Activated CD4-positive, alpha-beta T cell treated with anti-CD3 and anti-CD28 coated beads, Interleukin-2, amount 50 U/mL, for 24 hours (primary cell): ENCODE results near the gene C8A.

ENCODE experiments used
- DNase-seq, 2 donors: peaks; one replicate each; pipeline ENCODE4 v3.0.0-alpha.2; 2020; ENCODE audit warnings: low read depth in 1 of 2, low spot score in 1 of 2

Gene C8A

DNA sequence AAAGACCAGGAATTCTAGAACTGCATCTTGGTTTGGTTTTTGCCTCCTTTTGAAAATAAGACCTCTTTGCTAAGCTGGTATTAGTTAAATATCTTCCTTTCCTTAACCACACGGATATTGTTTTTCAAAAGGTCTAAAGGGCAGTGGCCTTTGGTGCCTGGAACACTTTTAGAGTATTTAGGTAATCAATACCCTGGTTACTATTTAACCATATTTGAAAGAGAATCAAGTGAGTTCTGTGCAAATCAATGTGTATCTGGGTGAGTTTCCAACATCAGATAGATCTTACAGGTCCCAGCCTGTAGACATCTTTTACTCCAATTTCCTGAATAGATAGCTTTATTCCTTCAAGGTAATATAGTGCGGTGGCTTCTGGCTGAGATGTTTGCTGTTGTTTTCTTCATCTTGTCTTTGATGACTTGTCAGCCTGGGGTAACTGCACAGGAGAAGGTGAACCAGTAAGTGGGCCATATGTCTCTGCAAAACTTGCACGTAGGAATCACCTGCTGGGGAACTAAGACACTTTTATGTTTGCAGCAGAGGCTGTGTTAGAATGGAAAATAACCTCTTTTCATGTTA lies at the start of gene C8A:
C8A (plus strand) TSS at position 277 of the 579 bp plus-strand sequence; CDS start at position 382, 105 bp downstream.
- no peak for DNase-seq

DNA sequence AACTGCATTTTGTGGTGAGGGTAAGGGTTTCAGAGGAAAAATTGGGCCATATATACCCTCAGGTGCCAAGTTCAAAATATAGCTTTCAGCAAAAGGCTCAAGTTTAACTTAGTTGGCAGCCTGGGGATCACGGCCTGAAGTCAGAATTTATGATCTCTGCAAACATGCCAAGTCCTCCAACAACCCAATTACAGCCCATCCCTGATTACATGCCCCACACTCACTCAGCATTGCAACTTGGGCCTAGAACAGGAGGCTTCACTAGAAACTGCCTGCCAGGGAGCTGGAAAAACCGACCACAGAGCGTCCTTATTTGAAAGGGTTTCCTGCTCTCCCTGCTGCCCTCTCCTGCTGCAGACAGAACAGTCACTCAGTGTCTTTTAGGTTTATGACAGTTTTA lies 47.8 kb upstream of the C8A start:
- DNase-seq, result no peak

DNA sequence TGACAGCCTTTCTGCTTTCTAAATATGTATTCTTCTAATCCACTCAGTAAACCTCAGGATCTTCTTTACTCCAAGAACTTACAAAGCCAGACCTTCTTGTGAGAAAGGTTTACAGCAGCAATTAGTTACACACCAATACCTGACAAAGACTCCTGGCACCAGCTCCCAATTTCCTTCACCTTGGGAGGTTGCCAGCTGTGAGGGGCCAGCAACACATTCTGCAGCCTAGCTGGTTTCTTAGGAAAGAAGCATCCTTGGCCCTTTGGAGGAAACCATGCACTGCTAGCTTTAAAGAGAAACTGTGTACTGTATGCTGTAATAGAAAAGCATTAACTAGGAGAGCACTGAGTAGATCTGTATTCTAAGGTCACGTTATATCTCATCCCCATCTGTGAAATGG lies 46.2 kb upstream of the C8A start:
- DNase-seq, result no peak

DNA sequence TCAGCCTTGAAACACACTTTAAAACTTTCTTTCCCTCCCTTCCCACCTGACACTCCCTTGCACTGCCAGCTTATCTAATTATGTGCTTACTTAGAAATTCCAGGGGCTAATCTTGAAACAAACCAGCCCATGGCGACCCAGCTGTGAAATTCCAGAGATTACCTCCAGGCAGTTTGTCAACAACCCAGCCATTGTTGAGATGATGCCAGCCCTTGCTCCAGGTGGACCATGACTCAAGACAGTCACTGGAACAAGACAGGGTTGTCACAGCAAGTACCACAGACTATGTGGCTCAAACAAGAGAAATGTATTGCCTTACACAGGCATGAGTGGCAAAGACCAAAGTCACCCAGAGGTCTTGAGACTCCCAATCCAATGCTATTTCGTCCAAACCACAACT lies 43.3 kb upstream of the C8A start:
- no peak for DNase-seq

DNA sequence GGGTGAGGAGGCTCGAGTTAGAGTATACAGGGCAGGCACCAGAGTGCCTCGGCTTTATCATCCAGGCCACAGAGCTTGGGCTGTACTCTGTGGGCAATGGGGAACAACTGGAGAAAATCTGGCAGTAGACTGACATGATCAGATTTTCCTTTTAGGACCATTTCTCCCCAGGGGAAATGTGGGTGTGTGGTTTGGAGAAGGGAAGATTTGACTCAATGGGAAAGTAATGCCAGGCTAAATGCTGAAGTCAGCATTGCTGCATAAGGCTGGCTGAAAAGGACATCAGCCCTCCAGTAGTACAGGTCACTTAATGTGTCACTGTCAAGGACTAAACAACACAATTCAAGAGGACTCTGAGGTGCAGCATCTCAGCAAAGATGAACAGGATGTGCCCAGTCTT lies 40.4 kb upstream of the C8A start:
- no peak for DNase-seq

DNA sequence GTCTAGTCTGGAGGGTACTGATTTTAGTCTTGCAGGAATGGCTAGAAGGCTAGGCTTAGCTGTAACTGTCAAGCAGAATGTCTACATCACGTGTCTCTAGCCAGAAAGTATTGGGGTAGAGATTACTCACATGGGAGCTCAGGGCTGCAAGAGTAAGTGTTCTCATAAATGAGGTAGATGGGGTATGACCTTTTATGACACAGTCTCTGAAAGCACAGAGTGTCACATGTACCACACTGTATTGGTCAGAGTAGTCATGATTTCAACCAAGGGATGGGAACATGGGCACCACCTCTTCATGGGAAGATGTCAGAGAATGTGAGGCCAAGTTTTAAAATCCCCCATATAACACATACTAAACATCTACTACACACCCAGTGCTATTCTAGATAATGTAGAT lies 38.3 kb upstream of the C8A start:
- DNase-seq, result no peak

DNA sequence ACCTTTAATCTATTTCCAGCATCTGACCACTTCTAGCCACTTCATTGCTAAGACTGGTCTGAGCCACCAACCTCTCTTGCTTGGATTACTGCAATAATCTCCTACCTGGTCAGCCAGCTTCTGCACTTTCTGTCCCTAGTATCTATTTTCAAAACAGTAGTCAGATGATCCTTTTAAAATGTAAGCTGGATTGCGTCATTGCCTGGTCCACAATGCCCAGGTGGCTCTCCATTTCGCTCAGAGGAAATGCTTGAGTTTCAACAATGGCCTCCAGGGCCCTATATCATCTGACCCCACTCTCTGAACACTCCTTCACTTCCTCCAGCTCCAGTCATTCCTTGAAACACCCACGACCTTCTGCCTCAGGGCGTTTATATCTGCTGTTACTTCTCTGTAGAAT lies 37.7 kb upstream of the C8A start:
- no peak for DNase-seq

DNA sequence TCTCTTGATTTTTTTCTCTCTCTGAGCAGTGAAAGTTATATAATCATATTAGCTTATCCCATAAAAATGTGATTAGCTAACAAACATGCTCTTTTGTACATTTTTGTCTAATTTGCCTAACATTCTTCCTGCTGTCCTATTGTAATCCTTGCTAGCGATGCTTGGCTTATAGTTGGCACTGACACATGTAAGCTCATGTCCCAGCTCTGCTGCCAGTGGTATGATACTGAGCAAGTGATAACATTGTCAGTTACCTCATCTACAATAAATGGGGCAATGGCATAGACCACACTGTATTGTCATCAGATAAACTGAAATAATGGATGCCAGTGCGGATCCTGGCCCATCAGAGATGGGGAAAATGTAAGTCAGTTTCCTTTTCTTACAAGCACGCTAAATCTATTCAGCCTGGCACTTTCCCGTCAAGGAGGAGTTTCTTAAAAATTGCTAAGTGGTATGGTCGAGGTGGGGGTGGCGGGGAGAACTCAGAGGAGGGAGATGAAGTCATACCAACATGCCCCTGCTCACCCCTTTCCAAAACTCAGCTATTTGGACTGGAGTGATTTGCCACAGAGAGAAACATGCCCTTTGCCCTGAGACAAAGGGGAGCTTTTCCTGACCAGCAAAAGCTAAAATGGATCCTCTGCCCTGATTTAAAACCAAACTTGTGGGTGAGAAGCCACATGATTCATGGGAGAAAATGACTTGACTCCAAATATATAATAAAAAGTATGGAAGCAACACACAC lies 36.7 kb upstream of the C8A start:
- DNase-seq, result no peak

DNA sequence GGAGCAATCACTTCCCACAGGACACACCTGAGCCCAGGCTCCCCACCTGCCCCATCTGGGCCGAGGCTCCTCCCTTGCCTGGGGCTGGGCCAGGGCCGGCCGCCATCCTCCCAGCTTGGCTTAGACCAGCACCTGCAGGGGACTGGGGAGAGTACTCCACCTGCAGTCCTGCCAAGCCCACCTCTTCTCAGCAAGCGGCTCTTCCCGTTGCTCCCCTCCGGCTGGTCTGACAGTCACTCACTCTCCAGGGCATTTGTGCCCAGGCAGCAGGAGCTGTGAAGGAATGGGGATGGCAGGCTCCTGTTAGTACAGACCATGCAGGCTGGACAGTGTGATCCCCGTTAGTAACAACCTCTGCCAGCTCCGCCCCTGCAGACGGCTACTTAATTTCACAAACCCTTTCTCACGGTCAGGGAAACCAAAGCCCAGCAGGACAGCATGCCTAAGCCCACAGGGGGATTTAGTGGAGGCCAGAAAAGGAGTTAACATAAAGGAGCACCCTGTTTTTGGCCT lies 35.2 kb upstream of the C8A start, which contains the start of gene FYB2:
FYB2 (minus strand) TSS at position 18 of the 513 bp plus-strand sequence. CDS start 114 bp downstream, outside the sequence.
- no peak for DNase-seq

DNA sequence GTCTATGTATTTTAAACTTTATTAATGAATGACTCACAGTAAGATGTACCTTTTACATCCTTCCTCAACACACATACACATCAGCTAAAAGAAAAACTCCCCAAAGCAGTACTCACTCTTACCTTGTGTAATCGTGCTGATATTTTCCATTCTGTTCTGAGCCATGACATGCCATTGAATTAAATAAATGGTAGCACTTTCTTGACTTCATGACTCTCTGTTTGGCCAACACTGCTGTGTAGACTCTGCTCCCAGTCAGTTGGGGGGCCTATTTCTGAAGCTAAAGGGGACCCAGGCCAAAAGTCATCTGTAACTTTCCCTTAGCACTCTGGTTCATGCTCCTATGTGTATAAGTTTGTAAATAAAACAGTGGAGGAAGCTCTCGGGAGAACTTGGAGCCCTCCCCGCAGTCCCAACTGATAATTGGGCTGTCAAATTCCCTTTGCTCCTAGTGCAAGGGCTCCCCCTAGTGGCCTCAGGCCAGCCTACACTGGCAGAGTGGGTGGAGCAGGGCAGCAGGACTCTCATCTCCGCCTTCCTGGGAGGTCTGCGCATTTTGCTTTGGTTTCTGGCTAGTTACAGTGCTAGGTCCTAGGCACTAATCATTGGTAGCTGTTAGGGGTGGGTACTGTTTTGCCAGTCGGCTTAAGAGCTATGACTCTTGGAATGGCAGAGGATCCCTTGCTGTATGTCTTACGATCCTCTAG lies 33.7 kb upstream of the C8A start:
- DNase-seq, result peak; percentile 26 to 67

DNA sequence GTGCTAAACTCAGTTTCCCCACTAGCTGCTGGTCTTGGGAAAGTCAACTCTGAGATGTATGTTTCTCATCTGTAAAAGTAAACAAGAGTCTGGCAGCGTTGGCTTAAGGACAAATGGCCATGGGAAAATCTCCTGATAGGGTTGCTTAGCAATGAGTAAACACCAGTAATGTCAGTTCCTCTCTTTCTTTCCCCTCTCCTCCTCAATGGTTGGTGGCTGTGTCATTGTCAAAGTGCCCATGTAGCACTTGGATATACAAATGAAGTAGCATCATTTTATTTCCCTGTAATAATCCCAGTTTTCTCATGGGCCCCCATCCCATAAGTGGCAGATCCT lies 33.2 kb upstream of the C8A start:
- DNase-seq, result no peak

DNA sequence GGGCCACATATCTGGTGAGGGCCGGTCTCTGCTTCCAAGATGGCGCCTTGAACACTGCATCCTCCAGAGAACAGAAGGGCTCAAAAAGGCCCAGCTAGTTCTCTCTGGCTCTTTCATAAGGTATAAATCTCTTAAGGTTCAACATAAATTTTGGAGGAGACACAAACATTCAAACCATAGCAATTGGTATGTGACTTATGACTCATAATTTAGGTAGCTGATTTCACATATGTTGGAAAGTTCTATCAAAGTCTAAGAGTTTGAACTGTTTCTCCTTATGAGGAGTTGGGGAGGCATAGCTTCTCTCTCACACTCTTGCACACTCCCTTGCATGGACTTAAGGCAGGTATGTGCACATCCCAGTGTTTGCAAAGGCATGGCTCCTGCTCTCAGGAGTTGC lies 30.3 kb upstream of the C8A start:
- no peak for DNase-seq

DNA sequence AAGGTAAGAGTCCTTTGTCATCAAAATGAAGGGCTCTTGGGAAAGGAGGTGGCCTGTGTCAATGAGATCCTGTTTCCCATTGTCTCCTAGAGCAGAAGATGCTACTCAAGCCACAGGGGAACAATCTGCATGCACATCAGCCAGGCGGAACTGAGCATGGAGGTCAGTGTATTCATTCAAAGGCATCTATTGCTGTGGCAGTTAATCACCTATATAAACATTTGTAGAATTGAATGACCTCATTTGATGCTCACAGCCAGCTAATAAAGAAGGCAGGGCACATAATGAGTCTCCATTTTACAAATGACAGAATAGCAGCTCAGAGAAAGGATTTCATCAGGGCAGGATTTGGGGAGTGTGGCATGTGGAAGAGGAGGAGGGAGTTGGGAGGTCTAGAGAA lies 29.7 kb upstream of the C8A start:
- no peak for DNase-seq

DNA sequence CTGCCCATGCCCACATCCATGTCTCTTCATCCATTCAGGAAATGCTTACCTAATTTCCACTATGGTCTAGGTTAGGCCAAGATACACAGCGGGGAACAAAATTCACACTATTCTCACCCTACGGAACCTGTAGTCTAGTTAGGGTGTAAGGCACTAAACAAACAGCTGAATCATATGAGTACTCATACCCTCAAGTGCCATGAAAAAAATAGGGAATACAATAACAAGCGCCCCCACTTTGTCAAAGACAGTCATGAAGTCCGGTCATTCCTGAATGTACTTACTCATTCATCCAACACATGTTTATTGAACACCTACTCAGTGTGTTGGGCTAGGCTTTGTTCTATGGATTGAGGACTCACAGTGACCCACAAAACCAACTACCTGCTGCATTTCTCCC lies 29.2 kb upstream of the C8A start:
- no peak for DNase-seq

DNA sequence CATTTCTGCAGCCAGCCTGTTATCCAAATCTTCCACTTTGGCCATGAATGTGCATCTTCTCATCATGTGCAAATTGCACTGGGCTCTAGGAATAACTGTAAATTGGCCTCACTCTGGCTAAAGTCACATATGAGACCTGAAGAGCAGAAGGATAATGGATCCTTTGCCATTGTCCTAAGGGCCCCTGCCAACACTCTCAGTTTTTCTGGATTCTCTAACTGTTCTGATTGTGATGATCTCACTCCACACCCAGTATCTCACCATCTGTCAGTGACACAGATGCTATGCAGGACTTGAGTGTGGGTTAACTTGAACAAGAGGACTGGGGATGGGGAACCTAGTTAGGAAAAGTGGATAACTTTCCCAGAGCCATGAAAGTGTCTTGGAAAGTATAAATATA lies 26.9 kb upstream of the C8A start:
- no peak for DNase-seq

DNA sequence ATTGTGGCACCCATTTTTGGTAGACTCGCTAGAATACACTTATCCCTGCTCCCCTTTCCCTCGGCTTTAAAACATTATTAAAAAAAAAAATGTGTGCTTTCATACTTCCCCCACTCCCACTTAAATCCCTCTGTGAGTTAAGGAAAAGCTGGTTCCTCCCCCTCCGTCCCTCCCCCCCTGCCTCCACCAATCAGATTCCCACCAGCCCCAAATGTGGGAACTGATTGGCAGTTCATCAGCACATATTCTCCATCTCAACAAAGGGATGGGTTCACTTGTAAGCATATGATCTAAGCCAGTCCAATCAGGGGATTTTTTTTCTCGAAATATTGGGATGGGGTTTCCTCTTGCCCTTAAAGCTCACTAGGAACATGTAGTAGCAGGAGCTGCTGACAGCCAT lies 24.5 kb upstream of the C8A start:
- DNase-seq, result no peak

DNA sequence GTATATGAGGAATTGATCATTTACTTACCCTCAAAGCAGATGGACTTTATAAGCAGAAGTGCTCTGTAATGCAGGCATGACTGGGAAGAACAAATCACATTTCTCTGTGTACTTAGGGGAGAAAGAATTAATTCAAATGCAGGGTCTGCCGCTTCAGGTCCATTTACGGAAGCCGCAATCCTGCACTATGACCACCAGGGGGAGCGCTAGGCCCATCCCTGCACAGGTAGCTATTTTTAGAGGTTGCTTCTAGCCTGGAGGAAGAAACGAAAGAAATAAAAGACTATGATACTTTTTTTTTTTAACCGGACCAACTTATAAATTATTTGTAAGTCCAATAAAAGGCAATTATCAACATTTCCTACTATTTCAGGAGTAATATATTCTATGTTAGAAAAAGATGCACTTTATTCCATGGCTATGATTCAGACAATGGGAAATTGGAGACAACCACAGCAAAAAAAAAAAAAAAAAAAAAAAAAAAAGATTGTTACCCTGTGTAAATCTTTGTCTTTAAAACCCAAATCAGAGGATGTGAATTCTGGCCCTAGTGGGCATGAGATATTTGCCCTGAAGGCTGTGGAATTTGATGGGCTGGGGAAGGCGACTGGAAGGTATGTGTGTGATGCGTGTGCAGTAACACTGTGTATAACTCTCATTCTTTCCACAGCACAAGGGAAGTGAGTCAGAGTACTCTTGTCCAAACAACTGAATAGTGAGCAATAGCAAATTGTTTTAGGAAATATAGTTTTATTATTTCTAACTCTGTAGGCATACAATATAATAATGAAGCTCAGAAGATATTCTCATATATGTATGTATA lies 22.5 kb upstream of the C8A start:
- DNase-seq, result peak; percentile 33 to 55

DNA sequence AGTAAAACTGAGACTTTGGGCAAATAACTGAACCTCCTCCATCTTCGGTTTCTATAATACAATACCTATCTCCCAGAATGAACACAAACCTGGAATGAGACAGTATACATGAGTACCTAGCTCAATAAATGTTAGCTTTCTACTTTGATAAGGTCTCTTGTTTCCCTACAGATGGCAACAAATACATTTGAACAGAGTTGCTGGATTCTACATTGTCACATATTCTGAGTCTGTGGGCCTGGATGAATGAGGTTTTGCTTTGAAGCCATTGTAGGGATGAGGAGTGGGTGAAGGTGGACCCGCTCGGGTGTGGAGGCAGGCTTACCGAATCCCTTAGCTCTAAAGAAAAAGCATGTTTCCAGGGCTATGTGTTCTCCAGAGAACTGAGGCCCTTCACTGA lies 21.5 kb upstream of the C8A start:
- no peak for DNase-seq

DNA sequence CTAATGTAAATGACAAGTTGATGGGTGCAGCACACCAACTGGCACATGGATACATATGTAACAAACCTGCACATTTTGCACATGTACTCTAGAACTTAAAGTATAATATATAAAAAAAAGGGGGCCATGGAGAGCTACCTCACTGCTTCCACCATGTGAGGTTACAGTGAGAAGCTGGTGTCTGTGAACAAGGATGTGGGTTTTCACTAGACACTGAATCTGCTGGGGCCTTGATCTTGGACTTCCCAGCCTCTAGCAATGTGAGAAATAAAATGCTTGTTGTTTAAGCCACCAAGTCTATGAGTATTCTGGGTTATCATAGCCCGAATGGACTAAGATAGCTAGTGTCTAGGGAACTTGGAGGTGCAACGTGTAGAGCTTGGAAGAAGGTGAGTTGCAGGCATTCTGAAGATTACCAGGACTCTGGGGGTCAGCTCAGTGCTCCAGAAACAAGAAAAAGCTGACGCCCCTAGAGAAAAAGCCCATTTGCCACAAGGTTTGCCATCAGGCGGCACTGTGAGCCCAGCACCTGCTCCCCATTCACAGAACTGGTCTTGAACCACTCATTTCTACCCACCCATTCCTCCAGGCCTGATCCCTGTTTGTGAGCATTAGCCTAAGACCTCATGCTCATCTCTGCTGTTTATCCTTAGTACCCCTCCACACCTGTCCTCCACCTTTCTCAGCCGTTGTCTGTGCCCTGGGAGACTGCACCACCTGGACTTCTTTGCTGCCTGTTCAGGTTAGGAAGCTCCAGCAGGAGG lies 20.3 kb upstream of the C8A start:
- no peak for DNase-seq

DNA sequence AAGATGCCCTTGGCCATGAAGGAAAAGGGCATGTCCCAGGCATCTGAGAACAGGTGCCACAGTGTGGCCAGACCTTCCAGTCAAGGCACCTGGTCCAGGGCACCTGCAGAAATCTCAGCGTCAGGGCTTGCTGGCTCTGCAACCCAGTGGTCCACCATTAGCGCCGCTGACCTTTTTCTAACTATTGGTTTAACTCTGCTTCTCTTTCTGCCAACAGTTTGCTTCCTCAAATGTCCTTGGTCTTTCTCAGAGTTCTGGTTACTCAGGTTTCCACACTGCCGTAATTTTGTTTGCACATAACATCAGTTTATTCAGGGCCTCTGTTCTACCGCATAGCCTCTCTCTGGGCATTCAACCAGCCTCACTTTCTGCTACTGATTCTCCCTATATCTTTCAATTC lies 18.9 kb upstream of the C8A start:
- DNase-seq, result no peak

DNA sequence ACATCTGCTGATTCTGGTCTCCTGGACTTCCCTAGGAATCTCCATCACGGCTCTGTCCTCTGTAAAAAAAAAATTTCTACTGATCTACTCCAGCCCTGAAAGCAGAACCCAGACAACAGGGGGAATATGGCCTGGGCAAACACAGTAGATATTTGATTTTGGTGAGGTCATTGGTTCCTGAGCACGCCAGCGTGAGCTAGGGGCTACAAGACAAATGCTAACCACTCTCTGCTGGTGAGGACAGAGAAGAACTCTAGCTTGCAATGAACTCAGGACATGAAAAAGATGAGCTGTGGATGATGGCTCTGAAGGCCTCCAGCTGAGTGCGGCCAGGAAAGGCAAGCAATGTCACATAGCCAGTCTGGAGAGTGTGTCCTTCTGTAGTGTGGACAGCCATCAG lies 18.2 kb upstream of the C8A start:
- no peak for DNase-seq
